HG03108 (cell line): ENCODE results near the gene MAP2K4.
"Not testable (repeated sequence)": the region's sequence is repeated elsewhere in the genome, so short reads cannot be mapped to it uniquely, and the experiment has no call there.

Experiments
- ATAC-seq: cut with Tn5 transposase; IDR thresholded peaks from one replicate; pipeline ENCODE4 v1.9.1; 2021; ENCODE audit warnings: moderate library complexity; ENCODE audit not compliant: unreplicated experiment

Gene MAP2K4

GRCh38 chr17:12136243-12136642, 115.6 kb downstream of the MAP2K4 start:
- ATAC-seq, result no peak

GRCh38 chr17:12136646-12137045, 116.0 kb downstream of the MAP2K4 start:
- no peak for ATAC-seq

- ATAC-seq, result no peak
Observed at GRCh38 chr17:12137859-12138258, 117.2 kb downstream of the MAP2K4 start.

GRCh38 chr17:12140685-12141084, 120.0 kb downstream of the MAP2K4 start:
- ATAC-seq, result no peak

- not testable (repeated sequence) for ATAC-seq
Observed at GRCh38 chr17:12162187-12162586, 141.5 kb downstream of the MAP2K4 start.

GRCh38 chr17:12164085-12164484, 143.4 kb downstream of the MAP2K4 start:
- no peak for ATAC-seq

GRCh38 chr17:12178644-12179330, 158.1 kb downstream of the MAP2K4 start:
- ATAC-seq, result no peak

GRCh38 chr17:12180644-12181261, 160.1 kb downstream of the MAP2K4 start:
- ATAC-seq, result no peak

- no peak for ATAC-seq
Observed at GRCh38 chr17:12187658-12188057, 167.0 kb downstream of the MAP2K4 start.

- ATAC-seq, result no peak
Observed at GRCh38 chr17:12193144-12193735, 172.6 kb downstream of the MAP2K4 start.
